ENCODE results near the gene PHACTR1.
"Not testable (repeated sequence)": the region's sequence is repeated elsewhere in the genome, so short reads cannot be mapped to it uniquely, and the experiment has no call there.

DNA sequence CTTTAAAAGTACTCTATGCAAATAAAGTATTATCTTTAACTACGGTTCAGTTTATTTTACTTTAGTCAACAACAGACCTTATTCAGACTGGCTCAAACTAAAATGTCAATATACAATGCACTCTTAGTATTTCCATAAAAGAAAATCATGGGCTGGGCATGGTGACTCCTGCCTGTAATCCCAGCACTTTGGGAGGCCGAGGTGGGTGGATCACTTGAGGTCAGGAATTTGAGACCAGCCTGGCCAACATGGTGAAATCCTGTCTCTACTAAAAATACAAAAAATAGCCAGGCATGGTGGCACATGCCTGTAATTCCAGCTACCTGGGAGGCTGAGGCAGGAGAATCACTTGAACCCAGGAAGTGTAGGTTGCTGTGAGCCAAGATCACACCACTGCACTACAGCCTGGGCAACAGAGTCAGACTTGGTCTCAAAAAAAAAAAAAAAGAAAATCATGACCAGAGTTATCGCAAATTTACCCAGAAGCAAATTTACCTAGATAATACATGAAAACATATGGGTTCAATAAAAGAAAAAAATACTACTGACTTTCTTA, 609.5 kb downstream of the PHACTR1 start:
- TF ChIP-seq, protein P1, sequence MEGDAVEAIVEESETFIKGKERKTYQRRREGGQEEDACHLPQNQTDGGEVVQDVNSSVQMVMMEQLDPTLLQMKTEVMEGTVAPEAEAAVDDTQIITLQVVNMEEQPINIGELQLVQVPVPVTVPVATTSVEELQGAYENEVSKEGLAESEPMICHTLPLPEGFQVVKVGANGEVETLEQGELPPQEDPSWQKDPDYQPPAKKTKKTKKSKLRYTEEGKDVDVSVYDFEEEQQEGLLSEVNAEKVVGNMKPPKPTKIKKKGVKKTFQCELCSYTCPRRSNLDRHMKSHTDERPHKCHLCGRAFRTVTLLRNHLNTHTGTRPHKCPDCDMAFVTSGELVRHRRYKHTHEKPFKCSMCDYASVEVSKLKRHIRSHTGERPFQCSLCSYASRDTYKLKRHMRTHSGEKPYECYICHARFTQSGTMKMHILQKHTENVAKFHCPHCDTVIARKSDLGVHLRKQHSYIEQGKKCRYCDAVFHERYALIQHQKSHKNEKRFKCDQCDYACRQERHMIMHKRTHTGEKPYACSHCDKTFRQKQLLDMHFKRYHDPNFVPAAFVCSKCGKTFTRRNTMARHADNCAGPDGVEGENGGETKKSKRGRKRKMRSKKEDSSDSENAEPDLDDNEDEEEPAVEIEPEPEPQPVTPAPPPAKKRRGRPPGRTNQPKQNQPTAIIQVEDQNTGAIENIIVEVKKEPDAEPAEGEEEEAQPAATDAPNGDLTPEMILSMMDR (IDR thresholded peaks at IDR 0.05): not testable (repeated sequence)
- TF ChIP-seq POLR2A (IDR thresholded peaks at IDR 0.05): not testable (repeated sequence)

Data from lower leg skin (tissue), 3 donors.